Neuronal stem cell (in vitro differentiated cells): Measurements from ENCODE around the gene ISG15.

Source experiments
- DNase-seq: peaks from one replicate; pipeline ENCODE4 v3.0.0-alpha.2; 2013; ENCODE audit warnings: low spot score
- H2AFZ ChIP-seq: one replicate; pipeline ENCODE4 v1.6.1; 2013; ENCODE audit warnings: mild to moderate bottlenecking, low read length, inconsistent platforms
- H2AK5ac ChIP-seq: 2 replicates; pipeline ENCODE4 v1.6.1; 2013; ENCODE audit warnings: low read depth, mild to moderate bottlenecking, inconsistent platforms, low read length, moderate library complexity, mixed read lengths
- H2BK120ac ChIP-seq: 2 replicates; pipeline ENCODE4 v1.6.1; 2013; ENCODE audit warnings: low read depth, mild to moderate bottlenecking, inconsistent platforms, low read length, moderate library complexity, mixed read lengths
- H2BK12ac ChIP-seq: one replicate; pipeline ENCODE4 v1.6.1; 2013; ENCODE audit warnings: low read length, inconsistent platforms
- H2BK15ac ChIP-seq: 2 replicates; pipeline ENCODE4 v1.6.1; 2013; ENCODE audit warnings: mild to moderate bottlenecking, low read length, inconsistent platforms, mixed read lengths
- H2BK5ac ChIP-seq: one replicate; pipeline ENCODE4 v1.6.1; 2013; ENCODE audit warnings: inconsistent platforms, mild to moderate bottlenecking, low read length, moderate library complexity
- H3K14ac ChIP-seq: one replicate; pipeline ENCODE4 v1.6.1; 2013; ENCODE audit warnings: low read length, inconsistent platforms
- H3K18ac ChIP-seq: 2 replicates; pipeline ENCODE4 v1.6.1; 2013; ENCODE audit warnings: low read length, inconsistent platforms
- H3K23ac ChIP-seq: 2 replicates; pipeline ENCODE4 v1.6.1; 2013; ENCODE audit warnings: low read depth, mild to moderate bottlenecking, mixed read lengths, low read length, inconsistent platforms; ENCODE audit not compliant: poor library complexity
- H3K27ac ChIP-seq: replicated peaks from 3 replicates; pipeline ENCODE4 v1.5.1; 2013; ENCODE audit warnings: low read length, inconsistent platforms
- H3K27me3 ChIP-seq, 3 experiments: 2 replicates each; pipeline ENCODE4 v1.6.1; 2013; ENCODE audit warnings: low read length in 3 of 3, mild to moderate bottlenecking in 2 of 3, inconsistent platforms in 1 of 3, low read depth in 1 of 3, mixed read lengths in 1 of 3, moderate library complexity in 1 of 3; ENCODE audit not compliant: control insufficient read depth in 3 of 3, insufficient read depth in 3 of 3
- H3K36me3 ChIP-seq, 2 donors: replicated peaks in 1 of 2; 2 replicates each; pipeline ENCODE4 v1.6.1; 2013; ENCODE audit warnings: low read length in 2 of 2; ENCODE audit not compliant: control insufficient read depth in 2 of 2, insufficient read depth in 2 of 2
- H3K4ac ChIP-seq: 2 replicates; pipeline ENCODE4 v1.6.1; 2013; ENCODE audit warnings: inconsistent platforms, mild to moderate bottlenecking, low read length, moderate library complexity
- H3K4me1 ChIP-seq, 2 donors: 1 replicate in 1 of 2; 2 replicates in 1 of 2; pipeline ENCODE4 v1.6.1; 2013; ENCODE audit warnings: low read length in 2 of 2, low read depth in 1 of 2; ENCODE audit not compliant: control insufficient read depth in 2 of 2, insufficient read depth in 1 of 2
- H3K4me2 ChIP-seq: one replicate; pipeline ENCODE4 v1.6.1; 2013; ENCODE audit warnings: mild to moderate bottlenecking, low read length, inconsistent platforms; ENCODE audit not compliant: insufficient read depth, poor library complexity, severe bottlenecking
- H3K4me3 ChIP-seq, 2 donors: 2 replicates each; pipeline ENCODE4 v1.5.1; 2013; ENCODE audit warnings: low read length in 2 of 2, mild to moderate bottlenecking in 2 of 2, inconsistent platforms in 1 of 2, moderate library complexity in 1 of 2
- H3K79me1 ChIP-seq: one replicate; pipeline ENCODE4 v1.6.1; 2013; ENCODE audit warnings: low read depth, mild to moderate bottlenecking, inconsistent platforms, low read length, moderate library complexity
- H3K9ac ChIP-seq: one replicate; pipeline ENCODE4 v1.6.1; 2013; ENCODE audit warnings: mild to moderate bottlenecking, low read depth, low read length, inconsistent platforms; ENCODE audit not compliant: poor library complexity
- H3K9me3 ChIP-seq, 2 donors: replicated peaks in 1 of 2; 2 replicates each; pipeline versions ENCODE3 to v1.6.1; 2013; ENCODE audit warnings: low read length in 2 of 2, mild to moderate bottlenecking in 2 of 2, inconsistent platforms in 1 of 2, low read depth in 1 of 2, mixed read lengths in 1 of 2, moderate library complexity in 1 of 2; ENCODE audit not compliant: control insufficient read depth in 2 of 2, insufficient read depth in 1 of 2
- H4K8ac ChIP-seq: one replicate; pipeline ENCODE4 v1.6.1; 2013; ENCODE audit warnings: low read depth, mild to moderate bottlenecking, inconsistent platforms, low read length, moderate library complexity
- H4K91ac ChIP-seq: one replicate; pipeline ENCODE4 v1.6.1; 2013; ENCODE audit warnings: low read length, low read depth, mild to moderate bottlenecking, inconsistent platforms; ENCODE audit not compliant: poor library complexity
- WGBS, 2 donors: extraction: QIAGEN DNeasy Blood & Tissue Kit; methylation state at CpG; one replicate each; pipeline ENCODE4 v1.1.7; 2013; ENCODE audit warnings: missing lambda C conversion rate in 2 of 2, mixed read lengths in 1 of 2; ENCODE audit not compliant: insufficient read length in 2 of 2, insufficient replicate concordance in 1 of 2; ENCODE audit errors: extremely low coverage in 2 of 2; 5-methylcytosine and 5-hydroxymethylcytosine counted together

Gene ISG15

DNA sequence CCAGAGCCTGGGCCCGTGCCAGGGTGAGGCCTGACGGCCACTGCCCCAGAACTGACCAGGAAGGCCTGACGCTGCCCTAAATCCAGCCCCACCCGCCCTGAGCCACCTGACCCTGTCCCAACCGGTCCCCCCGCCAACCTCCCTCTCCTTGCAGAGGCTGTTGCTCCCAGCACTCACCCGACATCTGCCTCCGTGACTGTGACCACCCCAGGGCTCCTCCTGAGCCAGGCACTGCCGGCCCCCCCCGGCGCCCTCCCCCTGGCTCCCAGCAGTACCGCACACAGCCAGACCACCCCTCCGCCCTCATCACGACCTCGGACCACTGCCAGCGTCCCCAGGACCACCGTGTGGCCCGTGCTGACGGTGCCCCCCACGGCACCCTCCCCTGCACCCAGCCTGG lies 32.9 kb downstream of the ISG15 start:
- H3K4me2 ChIP-seq = no peak overlapping the region
- H3K14ac ChIP-seq = no peak overlapping the region
- H3K27ac ChIP-seq = no peak overlapping the region
- no peak overlapping the region for H2AK5ac ChIP-seq
- peaks cover 30% of the 10 kb centered on the region for H3K79me1 ChIP-seq
- H3K36me3 ChIP-seq = peaks cover 57 to 84% of the 10 kb centered on the region in 2 donors
- DNase-seq = no peak
- no peak overlapping the region for H4K91ac ChIP-seq
- no peaks in the 10 kb centered on the region for H3K27me3 ChIP-seq
- no peak overlapping the region for H3K9ac ChIP-seq
- no peak overlapping the region for H2BK12ac ChIP-seq
- no peak overlapping the region for H3K23ac ChIP-seq
- no CpG with 5 or more reads among the region's 20 CpGs for WGBS, 2 donors
- no peaks in the 10 kb centered on the region for H3K4me1 ChIP-seq
- H2BK5ac ChIP-seq = no peak overlapping the region
- no peak overlapping the region for H3K4ac ChIP-seq
- H3K9me3 ChIP-seq = no peaks in the 10 kb centered on the region
- H2BK120ac ChIP-seq = no peak overlapping the region
- no peak overlapping the region for H3K18ac ChIP-seq
- peak overlapping the region; percentile 65 for H4K8ac ChIP-seq
- H3K4me3 ChIP-seq = no peak overlapping the region
- H2AFZ ChIP-seq = no peak overlapping the region
- no peak overlapping the region for H2BK15ac ChIP-seq

DNA sequence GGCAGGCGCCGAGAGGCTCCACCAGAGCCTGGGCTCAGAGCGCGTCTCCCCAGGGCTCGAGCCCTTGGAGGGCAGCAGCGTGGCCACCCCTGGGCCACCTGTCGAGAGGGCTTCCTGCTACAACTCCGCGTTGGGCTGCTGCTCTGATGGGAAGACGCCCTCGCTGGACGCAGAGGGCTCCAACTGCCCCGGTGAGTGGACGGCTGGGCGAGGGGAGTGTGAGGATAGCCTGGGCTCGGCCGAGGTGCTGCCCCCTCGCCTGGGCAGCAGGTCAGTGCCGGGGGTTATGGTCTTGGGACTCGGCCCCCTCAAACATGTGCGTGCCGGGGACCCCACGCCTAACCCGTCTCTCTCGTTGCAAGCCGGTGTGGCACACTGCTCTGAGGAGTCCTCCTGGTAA lies 33.5 kb downstream of the ISG15 start:
- no peak overlapping the region for H3K23ac ChIP-seq
- H3K9me3 ChIP-seq = no peaks in the 10 kb centered on the region
- H3K27me3 ChIP-seq = no peaks in the 10 kb centered on the region
- DNase-seq = no peak
- H3K18ac ChIP-seq = no peak overlapping the region
- peak overlapping the region; percentile 44 for H3K9ac ChIP-seq
- peaks cover 59 to 89% of the 10 kb centered on the region in 2 donors for H3K36me3 ChIP-seq
- WGBS, 2 donors = no CpG with 5 or more reads among the region's 26 CpGs
- H3K4ac ChIP-seq = no peak overlapping the region
- H2AK5ac ChIP-seq = no peak overlapping the region
- H4K8ac ChIP-seq = no peak overlapping the region
- H3K14ac ChIP-seq = no peak overlapping the region
- H3K4me3 ChIP-seq = no peak overlapping the region
- no peak overlapping the region for H4K91ac ChIP-seq
- H2BK15ac ChIP-seq = no peak overlapping the region
- H3K27ac ChIP-seq = no peak overlapping the region
- no peak overlapping the region for H2AFZ ChIP-seq
- peaks cover 27% of the 10 kb centered on the region for H3K79me1 ChIP-seq
- H3K4me1 ChIP-seq = no peaks in the 10 kb centered on the region
- no peak overlapping the region for H3K4me2 ChIP-seq
- no peak overlapping the region for H2BK120ac ChIP-seq
- H2BK12ac ChIP-seq = no peak overlapping the region
- no peak overlapping the region for H2BK5ac ChIP-seq

- Histone ChIP-seq H3K4me3 (no peak overlapping the region), H3K27ac (no peak overlapping the region), H3K36me3 (peaks cover 60 to 89% of the 10 kb centered on the region in 2 donors), H3K9ac (no peak overlapping the region), H3K23ac (no peak overlapping the region), H3K9me3 (peaks cover 0 to 3% of the 10 kb centered on the region in 2 donors), H3K27me3 (no peaks in the 10 kb centered on the region), H4K8ac (no peak overlapping the region), H3K4me1 (no peaks in the 10 kb centered on the region), H2BK12ac (no peak overlapping the region), H3K4ac (no peak overlapping the region), H3K14ac (no peak overlapping the region), H2BK5ac (no peak overlapping the region), H2BK120ac (no peak overlapping the region), H3K18ac (no peak overlapping the region), H3K79me1 (peaks cover 23% of the 10 kb centered on the region), H2BK15ac (no peak overlapping the region), H2AK5ac (no peak overlapping the region), H2AFZ (no peak overlapping the region), H4K91ac (no peak overlapping the region), H3K4me2 (no peak overlapping the region)
- DNase-seq = no peak
- no CpG with 5 or more reads among the region's 19 CpGs for WGBS, 2 donors
These were observed 34.1 kb downstream of the ISG15 start for GRCh38 chr1:1047407-1047806.

GRCh38 chr1:1047963-1048362 lies 34.7 kb downstream of the ISG15 start:
- no peak overlapping the region for H3K27ac ChIP-seq
- no peak overlapping the region for H3K4me2 ChIP-seq
- no peak overlapping the region for H2BK120ac ChIP-seq
- DNase-seq = no peak
- H2BK5ac ChIP-seq = no peak overlapping the region
- H3K79me1 ChIP-seq = peaks cover 18% of the 10 kb centered on the region
- H2BK15ac ChIP-seq = no peak overlapping the region
- H3K23ac ChIP-seq = no peak overlapping the region
- no peaks in the 10 kb centered on the region for H3K4me1 ChIP-seq
- H3K4ac ChIP-seq = no peak overlapping the region
- no peak overlapping the region for H3K9ac ChIP-seq
- no peak overlapping the region for H2AK5ac ChIP-seq
- no peak overlapping the region for H3K18ac ChIP-seq
- H2BK12ac ChIP-seq = no peak overlapping the region
- no peak overlapping the region for H2AFZ ChIP-seq
- H3K36me3 ChIP-seq = peaks cover 63 to 89% of the 10 kb centered on the region in 2 donors
- H4K91ac ChIP-seq = no peak overlapping the region
- WGBS, 2 donors = no CpG with 5 or more reads among the region's 25 CpGs
- peaks cover 0 to 3% of the 10 kb centered on the region in 2 donors for H3K9me3 ChIP-seq
- no peak overlapping the region for H3K14ac ChIP-seq
- H4K8ac ChIP-seq = no peak overlapping the region
- H3K4me3 ChIP-seq = no peak overlapping the region
- no peaks in the 10 kb centered on the region for H3K27me3 ChIP-seq
